Astrocyte of the hippocampus (primary cell): ENCODE data around the gene RNF13.
"Not testable (repeated sequence)": the region's sequence is repeated elsewhere in the genome, so short reads cannot be mapped to it uniquely, and the experiment has no call there.

ENCODE experiments used
- DNase-seq: peaks from one replicate; pipeline ENCODE4 v3.0.0; 2011; ENCODE audit warnings: low read depth, low spot score

The RNF13 gene

GRCh38 chr3:149955449-149955848 lies 142.4 kb downstream of the RNF13 start:
- DNase-seq = no peak

GRCh38 chr3:149957361-149958125 lies 144.5 kb downstream of the RNF13 start:
- DNase-seq = no peak

GRCh38 chr3:149958171-149958796 lies 145.3 kb downstream of the RNF13 start:
- DNase-seq = no peak

- no peak for DNase-seq
Observed at GRCh38 chr3:149959443-149959842, 146.4 kb downstream of the RNF13 start.

- no peak for DNase-seq
Observed at GRCh38 chr3:149963485-149963884, 150.5 kb downstream of the RNF13 start.

GRCh38 chr3:149964291-149964690 lies 151.3 kb downstream of the RNF13 start:
- peak; percentile 37 for DNase-seq

- DNase-seq = no peak
Observed at GRCh38 chr3:149965278-149965677, 152.3 kb downstream of the RNF13 start.

- peak; percentile 70 for DNase-seq
Observed at GRCh38 chr3:149967086-149967685, 154.2 kb downstream of the RNF13 start.

- DNase-seq = peak; percentile 68
Observed at GRCh38 chr3:149968216-149968615, 155.2 kb downstream of the RNF13 start.

- peak; percentile 90 for DNase-seq
Observed at GRCh38 chr3:149969110-149969939, 156.3 kb downstream of the RNF13 start.

- peak; percentile 89 for DNase-seq
Observed at GRCh38 chr3:149969940-149970715, 157.1 kb downstream of the RNF13 start.

- peak; percentile 94 for DNase-seq
Observed at GRCh38 chr3:149970716-149971402, 157.8 kb downstream of the RNF13 start, which contains the start of gene PFN2. Gene PFN2 (minus strand): TSS chr3:149970895. CDS start chr3:149970856, 39 bp downstream.

- no peak for DNase-seq
Observed at GRCh38 chr3:149971403-149972075, 158.5 kb downstream of the RNF13 start.

GRCh38 chr3:149975919-149976318 lies 162.9 kb downstream of the RNF13 start:
- DNase-seq = no peak

- peak; percentile 46 for DNase-seq
Observed at GRCh38 chr3:149977386-149977785, 164.4 kb downstream of the RNF13 start.

- DNase-seq = not testable (repeated sequence)
Observed at GRCh38 chr3:149981979-149982378, 169.0 kb downstream of the RNF13 start.

GRCh38 chr3:149983053-149983452 lies 170.0 kb downstream of the RNF13 start:
- DNase-seq = not testable (repeated sequence)

- no peak for DNase-seq
Observed at GRCh38 chr3:149983628-149984027, 170.6 kb downstream of the RNF13 start.

GRCh38 chr3:149989307-149989706 lies 176.3 kb downstream of the RNF13 start:
- DNase-seq = no peak

- no peak for DNase-seq
Observed at GRCh38 chr3:149990423-149990948, 177.5 kb downstream of the RNF13 start.
